HG03045 (cell line): ENCODE measurements around the gene PTPDC1.

Experiments used
- ATAC-seq: cut with Tn5 transposase; IDR thresholded peaks from one replicate; pipeline ENCODE4 v1.9.1; 2021; ENCODE audit warnings: mild to moderate bottlenecking, moderate library complexity; ENCODE audit not compliant: unreplicated experiment

PTPDC1 gene

GRCh38 chr9:94140791-94141790, 56.8 kb downstream of the PTPDC1 start:
- no peak for ATAC-seq

- no peak for ATAC-seq
These were observed 58.1 kb downstream of the PTPDC1 start for GRCh38 chr9:94142353-94142752.

GRCh38 chr9:94144394-94144793, 60.1 kb downstream of the PTPDC1 start:
- no peak for ATAC-seq

- no peak for ATAC-seq
These were observed 61.4 kb downstream of the PTPDC1 start for GRCh38 chr9:94145640-94146039.

- ATAC-seq, result no peak
These were observed 63.5 kb downstream of the PTPDC1 start for GRCh38 chr9:94147776-94148175.

- no peak for ATAC-seq
These were observed 64.2 kb downstream of the PTPDC1 start for GRCh38 chr9:94148419-94148818.

- no peak for ATAC-seq
These were observed 65.4 kb downstream of the PTPDC1 start for GRCh38 chr9:94149696-94150095.

GRCh38 chr9:94150279-94150828, 66.1 kb downstream of the PTPDC1 start:
- ATAC-seq, result no peak

GRCh38 chr9:94150890-94151650, 66.8 kb downstream of the PTPDC1 start:
- ATAC-seq, result no peak

GRCh38 chr9:94153905-94154304, 69.6 kb downstream of the PTPDC1 start:
- ATAC-seq, result no peak

- no peak for ATAC-seq
These were observed 72.2 kb downstream of the PTPDC1 start for GRCh38 chr9:94156348-94157049.

GRCh38 chr9:94157050-94157801, 73.0 kb downstream of the PTPDC1 start:
- ATAC-seq, result no peak
